ENCODE results near the gene MSGN1.

Gene MSGN1

DNA sequence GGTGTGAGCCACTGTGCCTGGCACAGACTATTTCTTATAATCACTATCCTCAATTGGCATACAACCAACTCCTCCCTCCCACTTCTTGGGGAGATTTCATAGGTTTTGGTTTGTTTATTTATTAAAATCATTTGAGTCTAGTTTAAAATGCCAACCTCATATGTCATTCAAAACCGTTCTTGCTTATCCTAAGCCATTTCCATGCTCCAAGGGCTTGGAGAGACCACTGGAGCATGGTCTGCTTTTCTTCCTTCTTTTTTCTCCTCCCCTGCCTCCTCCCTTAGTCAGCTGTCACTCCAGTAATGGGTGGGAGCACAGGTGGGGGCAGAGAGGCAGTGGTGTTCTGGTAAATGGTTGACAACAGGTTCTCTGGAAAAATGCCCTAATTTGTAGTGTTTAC is 41.8 kb downstream of the MSGN1 start:
- DNase-seq (ENCODE audit: low read depth) = no peak
- no peak overlapping the region for H3K4me3 ChIP-seq (replicated peaks; ENCODE audit: low read depth, low read length)
- TF ChIP-seq, protein P1, sequence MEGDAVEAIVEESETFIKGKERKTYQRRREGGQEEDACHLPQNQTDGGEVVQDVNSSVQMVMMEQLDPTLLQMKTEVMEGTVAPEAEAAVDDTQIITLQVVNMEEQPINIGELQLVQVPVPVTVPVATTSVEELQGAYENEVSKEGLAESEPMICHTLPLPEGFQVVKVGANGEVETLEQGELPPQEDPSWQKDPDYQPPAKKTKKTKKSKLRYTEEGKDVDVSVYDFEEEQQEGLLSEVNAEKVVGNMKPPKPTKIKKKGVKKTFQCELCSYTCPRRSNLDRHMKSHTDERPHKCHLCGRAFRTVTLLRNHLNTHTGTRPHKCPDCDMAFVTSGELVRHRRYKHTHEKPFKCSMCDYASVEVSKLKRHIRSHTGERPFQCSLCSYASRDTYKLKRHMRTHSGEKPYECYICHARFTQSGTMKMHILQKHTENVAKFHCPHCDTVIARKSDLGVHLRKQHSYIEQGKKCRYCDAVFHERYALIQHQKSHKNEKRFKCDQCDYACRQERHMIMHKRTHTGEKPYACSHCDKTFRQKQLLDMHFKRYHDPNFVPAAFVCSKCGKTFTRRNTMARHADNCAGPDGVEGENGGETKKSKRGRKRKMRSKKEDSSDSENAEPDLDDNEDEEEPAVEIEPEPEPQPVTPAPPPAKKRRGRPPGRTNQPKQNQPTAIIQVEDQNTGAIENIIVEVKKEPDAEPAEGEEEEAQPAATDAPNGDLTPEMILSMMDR (IDR thresholded peaks at IDR 0.05; ENCODE audit: low read length, missing control alignments) = no peak

DNA sequence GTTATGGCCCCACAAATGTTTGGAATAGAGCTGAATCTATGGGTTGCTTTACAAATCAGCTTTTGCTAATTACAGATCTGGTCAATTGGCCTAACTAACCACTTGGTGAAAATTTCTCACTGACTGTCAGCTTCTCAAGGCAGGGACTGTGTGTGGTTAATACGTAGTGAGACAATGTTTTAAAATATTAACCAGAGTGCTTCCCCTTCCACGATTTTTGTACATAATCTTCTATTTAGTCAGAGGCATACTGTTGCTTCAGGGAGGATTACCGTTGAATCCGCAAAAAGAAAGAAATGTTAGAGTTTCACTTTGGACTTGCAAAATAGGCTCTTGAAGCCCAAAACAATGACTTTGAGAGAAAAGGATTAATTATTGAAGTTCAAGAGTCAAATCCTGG is 47.3 kb downstream of the MSGN1 start:
- DNase-seq (ENCODE audit: low read depth) = no peak
- no peak overlapping the region for H3K4me3 ChIP-seq (replicated peaks; ENCODE audit: low read depth, low read length)
- TF ChIP-seq, protein P1 (IDR thresholded peaks at IDR 0.05; ENCODE audit: low read length, missing control alignments) = no peak

DNA sequence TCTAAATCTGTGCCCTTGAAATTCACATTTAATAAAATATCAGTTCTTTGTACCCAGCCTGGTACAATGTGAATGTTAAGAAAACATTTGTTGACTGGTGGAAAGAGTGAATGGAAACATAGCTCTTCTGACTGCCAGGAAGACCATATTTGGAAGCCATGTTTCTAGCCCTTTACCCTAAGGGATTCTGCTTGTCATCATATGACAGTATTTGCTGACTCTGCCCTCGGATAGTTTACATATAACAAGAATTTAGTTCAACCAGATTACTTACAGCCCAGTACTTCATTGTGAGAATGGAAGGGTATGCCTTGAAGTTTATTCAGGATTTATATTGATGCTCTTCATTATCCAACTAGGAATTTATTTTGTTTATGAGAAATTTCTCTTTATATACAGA is 48.4 kb downstream of the MSGN1 start:
- TF ChIP-seq, protein P1 (IDR thresholded peaks at IDR 0.05; ENCODE audit: low read length, missing control alignments) = no peak
- no peak overlapping the region for H3K4me3 ChIP-seq (replicated peaks; ENCODE audit: low read depth, low read length)
- DNase-seq (ENCODE audit: low read depth) = no peak

DNA sequence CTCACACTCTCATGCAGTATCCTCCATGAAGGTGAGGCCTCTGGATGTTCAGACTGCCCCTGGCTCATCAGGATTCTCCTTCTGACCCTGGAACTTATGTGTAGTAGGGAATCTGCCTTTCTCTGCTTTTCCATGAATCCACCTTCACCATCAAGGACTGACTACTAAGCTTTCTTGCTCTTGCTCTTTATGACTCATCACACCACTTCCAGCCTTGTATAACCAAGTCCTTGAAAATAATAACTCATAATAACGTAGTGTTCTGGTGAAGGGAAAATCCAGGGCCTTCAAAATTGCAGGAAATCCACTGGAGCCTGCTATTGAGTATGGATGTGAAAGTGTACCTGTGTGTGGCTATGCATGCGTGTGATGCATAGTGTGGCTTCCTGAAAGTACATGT is 50.9 kb downstream of the MSGN1 start:
- DNase-seq (ENCODE audit: low read depth) = no peak
- TF ChIP-seq, protein P1 (IDR thresholded peaks at IDR 0.05; ENCODE audit: low read length, missing control alignments) = no peak

More for the DNA sequence above, 50.9 kb downstream of the MSGN1 start:
- no peak overlapping the region for H3K4me3 ChIP-seq (replicated peaks; ENCODE audit: low read depth, low read length)

All from fibroblast of pulmonary artery (primary cell).